ENCODE results near the gene HES5. TPM values are rescaled to one million over a fixed set of nuclear protein-coding genes. Genes with fewer than 3 reads are reported as not detected.
A peak's percentile ranks its signal among the peaks of the same experiment; 100 is the strongest.

The HES5 gene
- total and polyA plus RNA-seq, 10 donors, result 0.36 to 0.54 (median 0.38) TPM; not detected in 5

DNA sequence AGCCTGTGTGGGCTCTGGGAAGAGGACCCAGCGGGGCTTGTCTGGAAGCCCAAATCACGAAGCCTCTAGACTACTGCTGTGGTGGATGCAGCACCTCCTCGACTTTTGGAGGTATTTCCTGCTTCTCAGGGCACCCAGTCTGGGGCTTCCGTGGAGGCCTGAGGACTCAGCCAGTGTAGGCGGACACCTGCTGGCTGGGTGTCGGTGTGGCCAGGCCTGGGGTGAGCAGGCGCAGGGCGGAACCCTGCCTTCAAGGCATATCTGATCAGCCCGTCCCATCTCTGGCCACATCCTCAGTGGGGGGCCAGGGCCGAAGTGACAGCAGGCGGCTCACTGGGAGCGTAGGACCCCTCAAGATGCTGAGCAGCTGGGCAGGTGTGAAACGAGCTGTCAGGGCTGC is 47.0 kb downstream of the HES5 start:
- intact Hi-C loops (cut with DNase I; ENCODE audit: low total_unique reads), result no loop called here
- TF ChIP-seq POLR2AphosphoS5 (IDR thresholded peaks at IDR 0.05) (no peak), POLR2A (IDR thresholded peaks at IDR 0.05) (no peak)
- TF ChIP-seq, protein P1, sequence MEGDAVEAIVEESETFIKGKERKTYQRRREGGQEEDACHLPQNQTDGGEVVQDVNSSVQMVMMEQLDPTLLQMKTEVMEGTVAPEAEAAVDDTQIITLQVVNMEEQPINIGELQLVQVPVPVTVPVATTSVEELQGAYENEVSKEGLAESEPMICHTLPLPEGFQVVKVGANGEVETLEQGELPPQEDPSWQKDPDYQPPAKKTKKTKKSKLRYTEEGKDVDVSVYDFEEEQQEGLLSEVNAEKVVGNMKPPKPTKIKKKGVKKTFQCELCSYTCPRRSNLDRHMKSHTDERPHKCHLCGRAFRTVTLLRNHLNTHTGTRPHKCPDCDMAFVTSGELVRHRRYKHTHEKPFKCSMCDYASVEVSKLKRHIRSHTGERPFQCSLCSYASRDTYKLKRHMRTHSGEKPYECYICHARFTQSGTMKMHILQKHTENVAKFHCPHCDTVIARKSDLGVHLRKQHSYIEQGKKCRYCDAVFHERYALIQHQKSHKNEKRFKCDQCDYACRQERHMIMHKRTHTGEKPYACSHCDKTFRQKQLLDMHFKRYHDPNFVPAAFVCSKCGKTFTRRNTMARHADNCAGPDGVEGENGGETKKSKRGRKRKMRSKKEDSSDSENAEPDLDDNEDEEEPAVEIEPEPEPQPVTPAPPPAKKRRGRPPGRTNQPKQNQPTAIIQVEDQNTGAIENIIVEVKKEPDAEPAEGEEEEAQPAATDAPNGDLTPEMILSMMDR (IDR thresholded peaks at IDR 0.05 in 8 of 11, conservative IDR thresholded peaks at IDR 0.05 in 3 of 11), result no peak
- no peak overlapping the region for H3K4me3 ChIP-seq
- no peaks in the 10 kb centered on the region for H3K27me3 ChIP-seq (replicated peaks in 1 of 7)
- H3K9me3 ChIP-seq, result peaks cover 0 to 6% (median under 1%) of the 10 kb centered on the region in 8 donors
- peaks cover 0 to 27% (median 6%) of the 10 kb centered on the region in 6 donors for H3K4me1 ChIP-seq
- no peak overlapping the region for H3K27ac ChIP-seq
- 80 to 97% (median 85%) methylated on average over 7 to 13 of the region's 13 CpGs for WGBS, 5 donors
- H3K36me3 ChIP-seq, result peaks cover 0 to 10% (median 0%) of the 10 kb centered on the region in 6 donors
- no peak for DNase-seq

DNA sequence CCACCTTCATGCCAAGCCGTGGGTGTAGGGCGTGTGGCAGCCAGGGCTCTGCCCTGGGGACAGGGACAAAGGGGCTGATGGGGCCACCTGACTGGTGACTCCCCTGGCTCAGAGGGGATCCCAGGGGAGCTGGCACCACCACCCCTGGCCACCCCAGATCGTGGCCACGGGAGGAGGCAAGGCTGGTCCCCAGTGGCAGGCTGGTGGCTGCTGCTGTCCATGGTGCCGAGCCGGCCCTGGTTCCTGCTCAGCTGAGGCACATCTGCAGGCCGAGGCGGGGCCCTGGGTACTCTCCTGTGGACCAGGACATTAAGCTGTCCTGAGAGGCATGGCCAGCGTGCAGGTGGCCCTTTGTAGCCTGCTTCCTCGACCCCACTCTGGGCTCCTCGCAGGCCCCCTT is 47.5 kb downstream of the HES5 start:
- DNase-seq, result no peak
- no peak overlapping the region for H3K27ac ChIP-seq
- TF ChIP-seq POLR2AphosphoS5 (IDR thresholded peaks at IDR 0.05), result no peak
- TF ChIP-seq, protein P1 (IDR thresholded peaks at IDR 0.05 in 8 of 11, conservative IDR thresholded peaks at IDR 0.05 in 3 of 11), result no peak
- TF ChIP-seq POLR2A (IDR thresholded peaks at IDR 0.05), result no peak
- no peaks in the 10 kb centered on the region for H3K27me3 ChIP-seq (replicated peaks in 1 of 7)
- WGBS, 5 donors, result 60 to 85% (median 79%) methylated on average over 2 to 11 of the region's 11 CpGs
- peaks cover 0 to 2% (median 0%) of the 10 kb centered on the region in 8 donors for H3K9me3 ChIP-seq
- H3K4me1 ChIP-seq, result peaks cover 0 to 27% (median 6%) of the 10 kb centered on the region in 6 donors
- H3K36me3 ChIP-seq, result peaks cover 0 to 6% (median 0%) of the 10 kb centered on the region in 6 donors
- intact Hi-C loops (cut with DNase I; ENCODE audit: low total_unique reads), result no loop called here
- no peak overlapping the region for H3K4me3 ChIP-seq

DNA sequence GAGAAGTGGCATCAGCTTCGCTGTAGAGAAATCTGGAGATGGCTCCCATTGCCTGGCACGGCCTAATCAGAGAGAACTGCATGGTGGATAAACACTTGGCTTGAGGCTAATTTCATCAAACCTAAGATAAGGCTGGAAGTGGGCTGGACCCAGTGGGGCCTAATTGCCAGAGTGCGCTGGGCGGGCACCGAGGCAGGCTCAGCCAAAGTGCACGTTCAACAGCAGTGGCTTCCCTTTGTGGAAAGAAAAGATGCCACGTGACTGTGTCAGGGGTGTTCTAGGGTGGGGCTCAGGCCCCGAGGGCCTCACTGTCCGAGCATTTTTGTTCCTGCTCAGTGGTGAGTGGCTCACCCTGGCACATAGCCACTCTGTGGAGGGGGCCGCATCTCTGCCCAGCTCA is 48.2 kb downstream of the HES5 start:
- Histone ChIP-seq H3K4me3 (no peak overlapping the region), H3K36me3 (no peaks in the 10 kb centered on the region), H3K4me1 (peaks cover 0 to 27% (median 6%) of the 10 kb centered on the region in 6 donors), H3K9me3 (no peaks in the 10 kb centered on the region), H3K27ac (no peak overlapping the region), H3K27me3 (replicated peaks in 1 of 7) (no peaks in the 10 kb centered on the region)
- intact Hi-C loops (cut with DNase I; ENCODE audit: low total_unique reads), result no loop called here
- DNase-seq, result no peak
- 70 to 87% (median 77%) methylated on average over 5 to 10 of the region's 10 CpGs for WGBS, 5 donors
- TF ChIP-seq POLR2A (IDR thresholded peaks at IDR 0.05), result no peak
- TF ChIP-seq, protein P1 (IDR thresholded peaks at IDR 0.05 in 8 of 11, conservative IDR thresholded peaks at IDR 0.05 in 3 of 11), result no peak
- no peak for TF ChIP-seq POLR2AphosphoS5 (IDR thresholded peaks at IDR 0.05)

DNA sequence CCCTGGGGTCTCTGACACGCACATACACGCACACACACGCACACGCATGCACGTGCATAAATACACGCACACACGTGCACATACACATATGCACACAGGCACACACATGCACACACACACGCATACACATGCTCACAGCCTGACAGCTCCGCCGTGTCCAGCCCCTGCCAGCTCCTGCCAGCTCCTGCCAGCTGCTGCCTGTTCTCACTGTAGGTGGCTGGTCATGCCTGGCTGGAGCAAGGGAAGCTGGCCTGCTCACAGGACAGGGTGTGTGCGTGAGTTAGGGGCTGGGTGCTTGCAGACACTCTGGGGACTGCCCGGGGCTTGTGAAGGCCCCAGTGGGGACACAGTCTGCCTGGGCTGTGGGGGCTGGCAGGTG is 49.1 kb downstream of the HES5 start:
- H3K36me3 ChIP-seq, result no peaks in the 10 kb centered on the region
- intact Hi-C loops (cut with DNase I; ENCODE audit: low total_unique reads), result no loop called here
- H3K4me1 ChIP-seq, result peaks cover 0 to 31% (median 6%) of the 10 kb centered on the region in 6 donors
- no peak overlapping the region for H3K4me3 ChIP-seq
- no peaks in the 10 kb centered on the region for H3K27me3 ChIP-seq (replicated peaks in 1 of 7)
- no peaks in the 10 kb centered on the region for H3K9me3 ChIP-seq
- H3K27ac ChIP-seq, result peak overlapping the region in 1 of 8 donors; percentile 37
- DNase-seq, result no peak
- 75 to 91% (median 86%) methylated on average over 6 to 12 of the region's 12 CpGs for WGBS, 5 donors
- TF ChIP-seq POLR2AphosphoS5 (IDR thresholded peaks at IDR 0.05) (no peak), POLR2A (IDR thresholded peaks at IDR 0.05) (no peak)
- TF ChIP-seq, protein P1 (IDR thresholded peaks at IDR 0.05 in 8 of 11, conservative IDR thresholded peaks at IDR 0.05 in 3 of 11), result no peak

Measured in spleen (tissue), 11 donors.